Mesothelial cell of epicardium (in vitro differentiated cells): Measurements from ENCODE around the gene CINP. TPM values are rescaled to one million over a fixed set of nuclear protein-coding genes. Genes with fewer than 3 reads are reported as not detected.
A peak's percentile ranks its signal among the peaks of the same experiment; 100 is the strongest.

ENCODE experiments used
- DNase-seq, 2 experiments: peaks; one replicate each; pipeline ENCODE4 v3.0.0; 2021; ENCODE audit warnings: low spot score in 2 of 2; ENCODE audit not compliant: unreplicated experiment in 2 of 2
- H3K27ac Mint-ChIP-seq: 2 replicates; pipeline ENCODE4 v1.8.0; 2021; ENCODE audit warnings: mixed read lengths
- H3K27me3 Mint-ChIP-seq: 2 replicates; pipeline ENCODE4 v1.8.0; 2021; ENCODE audit warnings: low read depth, mixed read lengths
- H3K36me3 Mint-ChIP-seq: 2 replicates; pipeline ENCODE4 v1.8.0; 2021; ENCODE audit warnings: mixed read lengths
- H3K4me1 Mint-ChIP-seq: 2 replicates; pipeline ENCODE4 v1.8.0; 2021; ENCODE audit warnings: mixed read lengths
- H3K4me3 Mint-ChIP-seq: 2 replicates; pipeline ENCODE4 v1.8.0; 2021; ENCODE audit warnings: mild to moderate bottlenecking, moderate library complexity, mixed read lengths
- H3K9me3 Mint-ChIP-seq: 2 replicates; pipeline ENCODE4 v1.8.0; 2021; ENCODE audit warnings: mixed read lengths
- CTCF ChIP-seq: fragments of 200-600 bp; sonication (generic); IDR thresholded peaks from one replicate; pipeline ENCODE4 v1.5.0; 2021; ENCODE audit warnings: antibody characterized with exemption; ENCODE audit not compliant: unreplicated experiment
- total RNA-seq: library from RNA; stranded (reverse); gene quantifications from 3 replicates; pipeline ENCODE4 v1.2.1, GENCODE V29; 2021

CINP gene
- total RNA-seq, 1 donor from 2014 or later, result 24.3 TPM

GRCh38 chr14:102394717-102395375 lies 32.2 kb upstream of the CINP start:
- no peak for TF ChIP-seq CTCF
- Mint-ChIP-seq H3K36me3 (peaks cover 32% of the 10 kb centered on the region), H3K27me3 (no peaks in the 10 kb centered on the region), H3K27ac (peak overlapping the region; percentile 13), H3K9me3 (peaks cover 21% of the 10 kb centered on the region), H3K4me3 (no peak overlapping the region), H3K4me1 (no peaks in the 10 kb centered on the region)
- no peak for DNase-seq

GRCh38 chr14:102392506-102392905 lies 29.8 kb upstream of the CINP start:
- Mint-ChIP-seq H3K9me3 (peaks cover 14% of the 10 kb centered on the region), H3K4me1 (no peaks in the 10 kb centered on the region), H3K27ac (no peak overlapping the region), H3K27me3 (no peaks in the 10 kb centered on the region), H3K36me3 (peaks cover 21% of the 10 kb centered on the region), H3K4me3 (no peak overlapping the region)
- DNase-seq, result no peak
- TF ChIP-seq CTCF, result no peak

GRCh38 chr14:102390064-102390855 lies 27.6 kb upstream of the CINP start:
- no peak for TF ChIP-seq CTCF
- peaks cover 12% of the 10 kb centered on the region for H3K36me3 Mint-ChIP-seq
- no peak overlapping the region for H3K27ac Mint-ChIP-seq
- H3K4me3 Mint-ChIP-seq, result no peak overlapping the region
- peaks cover 9% of the 10 kb centered on the region for H3K9me3 Mint-ChIP-seq
- H3K4me1 Mint-ChIP-seq, result no peaks in the 10 kb centered on the region
- DNase-seq, result no peak
- no peaks in the 10 kb centered on the region for H3K27me3 Mint-ChIP-seq

- H3K27ac Mint-ChIP-seq, result no peak overlapping the region
Observed at GRCh38 chr14:102389246-102389645, 26.6 kb upstream of the CINP start.

GRCh38 chr14:102387086-102387485 lies 24.4 kb upstream of the CINP start:
- H3K27me3 Mint-ChIP-seq, result no peaks in the 10 kb centered on the region
- no peak for TF ChIP-seq CTCF
- no peak overlapping the region for H3K4me3 Mint-ChIP-seq
- peaks cover 6% of the 10 kb centered on the region for H3K9me3 Mint-ChIP-seq
- peaks cover 11% of the 10 kb centered on the region for H3K36me3 Mint-ChIP-seq
- no peak overlapping the region for H3K27ac Mint-ChIP-seq
- H3K4me1 Mint-ChIP-seq, result no peaks in the 10 kb centered on the region
- no peak for DNase-seq

More at GRCh38 chr14:102389246-102389645, 26.6 kb upstream of the CINP start:
- no peaks in the 10 kb centered on the region for H3K4me1 Mint-ChIP-seq
- H3K27me3 Mint-ChIP-seq, result no peaks in the 10 kb centered on the region
- no peak for DNase-seq
- TF ChIP-seq CTCF, result no peak
- peaks cover 12% of the 10 kb centered on the region for H3K36me3 Mint-ChIP-seq
- no peak overlapping the region for H3K4me3 Mint-ChIP-seq
- peaks cover 9% of the 10 kb centered on the region for H3K9me3 Mint-ChIP-seq
